ENCODE data around the gene STK32B.

GRCh38 chr4:5393911-5394513, 342.7 kb downstream of the STK32B start:
- TF ChIP-seq SIN3A (IDR thresholded peaks at IDR 0.05; ENCODE audit: borderline replicate concordance, low read depth, low read length) (no peak), CTCF (IDR thresholded peaks at IDR 0.05) (no peak), EP300 (IDR thresholded peaks at IDR 0.05; ENCODE audit: borderline replicate concordance in 1 of 2, low read depth in 1 of 2, low read length in 1 of 2) (no peak), MXI1 (IDR thresholded peaks at IDR 0.05; ENCODE audit: low read depth, low read length) (no peak), TAF1 (IDR thresholded peaks at IDR 0.05; ENCODE audit: borderline replicate concordance, low read depth, low read length) (no peak), CHD2 (IDR thresholded peaks at IDR 0.05; ENCODE audit: low read length, partially characterized antibody) (no peak), PBX3 (IDR thresholded peaks at IDR 0.05) (no peak), RAD21 (IDR thresholded peaks at IDR 0.05; ENCODE audit: low read length) (no peak), MAX (IDR thresholded peaks at IDR 0.05; ENCODE audit: low read depth) (no peak), ZBTB33 (IDR thresholded peaks at IDR 0.05; ENCODE audit: borderline replicate concordance, low read depth) (no peak), EZH2phosphoT487 (IDR thresholded peaks at IDR 0.05; ENCODE audit: borderline replicate concordance, low read depth) (no peak), NFIC (IDR thresholded peaks at IDR 0.05; ENCODE audit: borderline replicate concordance) (no peak), JUND (IDR thresholded peaks at IDR 0.05) (no peak)

All from SK-N-SH (cell line).